K562 (cell line): Measurements from ENCODE around the gene LDLR. TPM values are rescaled to one million over a fixed set of nuclear protein-coding genes. Genes with fewer than 3 reads are reported as not detected.

Experiments used
- ATAC-seq: fragments of 200-7000 bp; cut with Tn5 transposase; 3 replicates; pipeline ENCODE4 v1.9.1; 2020; ENCODE audit warnings: moderate library complexity
- BruUV-seq: library from RNA; stranded (reverse); fragments of 400-500 nt; replicated peaks from 2 replicates; lab custom pipeline; 2021; lab: Mats Ljungman, UMichigan
- CTCF ChIA-PET: fragments of 300-600 bp; formaldehyde crosslinking; extraction: SDS; loops from one replicate; lab custom pipeline; 2021; ENCODE audit warnings: low intra/inter-chr PET ratio; lab: Yijun Ruan, JAX
- POLR2A ChIA-PET: fragments of 300-600, 350-650 bp; sonication (Branson Sonifier 250); formaldehyde crosslinking; extraction: SDS; loops from one replicate; lab custom pipeline; 2021; ENCODE audit warnings: antibody characterized with exemption, inconsistent platforms; lab: Yijun Ruan, JAX
- DNase-seq, 4 experiments: peaks; one replicate each; pipeline versions ENCODE4 v3.0.0 to v3.0.0-alpha.2; 2011 to 2018; ENCODE audit warnings: low spot score in 3 of 4, mixed read lengths in 3 of 4; ENCODE audit errors: extremely low read depth in 1 of 4
- FAIRE-seq: peaks from 2 replicates; lab custom pipeline; 2011; peaks lifted over from hg19 to GRCh38; lab: Jason Lieb, UNC
- H2AFZ ChIP-seq: 2 replicates; pipeline ENCODE4 v1.6.0; 2011; ENCODE audit warnings: low read depth, low read length, control low read depth, inconsistent platforms
- H3K27ac ChIP-seq: fragments of 200-600 bp; 3 replicates; pipeline ENCODE4 v1.8.0; 2011; ENCODE audit warnings: low read depth, mild to moderate bottlenecking, control low read depth, inconsistent platforms, low read length, moderate library complexity, mixed read lengths; ENCODE audit errors: extremely low read depth
- H3K27me3 ChIP-seq, 2 experiments: fragments of 300-600 bp in 1 of 2; 2 replicates in 1 of 2; 3 replicates in 1 of 2; pipeline versions ENCODE4 v1.6.0 to v1.8.0; 2011; ENCODE audit warnings: inconsistent platforms in 2 of 2, low read length in 2 of 2, mild to moderate bottlenecking in 1 of 2, mixed read lengths in 1 of 2, moderate library complexity in 1 of 2; ENCODE audit not compliant: control insufficient read depth in 2 of 2, insufficient read depth in 2 of 2
- H3K36me3 ChIP-seq: fragments of 300-600 bp; 3 replicates; pipeline ENCODE4 v1.8.0; 2011; ENCODE audit warnings: mild to moderate bottlenecking, low read length, inconsistent platforms; ENCODE audit not compliant: control insufficient read depth, insufficient read depth
- H3K4me1 ChIP-seq, 2 experiments: fragments of 200-600 bp in 1 of 2; replicated peaks in 1 of 2; 2 replicates in 1 of 2; 3 replicates in 1 of 2; pipeline versions ENCODE4 v1.5.1 to v1.8.0; 2011; ENCODE audit warnings: inconsistent platforms in 2 of 2, low read length in 2 of 2, mild to moderate bottlenecking in 1 of 2, mixed read lengths in 1 of 2, moderate library complexity in 1 of 2; ENCODE audit not compliant: control insufficient read depth in 2 of 2, insufficient read depth in 2 of 2
- H3K4me2 ChIP-seq: 2 replicates; pipeline ENCODE4 v1.6.1; 2011; ENCODE audit warnings: low read length, control low read depth, inconsistent platforms, mixed read lengths; ENCODE audit not compliant: insufficient read depth
- H3K4me3 ChIP-seq: fragments of 200-600 bp; sonication (generic), shearing (Covaris generic); 2 replicates; pipeline ENCODE4 v1.5.1; 2016; ENCODE audit warnings: control low read depth, inconsistent platforms
- H3K79me2 ChIP-seq: fragments of 200-600 bp; 3 replicates; pipeline ENCODE4 v1.8.0; 2011; ENCODE audit warnings: low read length, inconsistent platforms; ENCODE audit not compliant: control insufficient read depth, insufficient read depth
- H3K9ac ChIP-seq, 2 experiments: 2 replicates each; pipeline versions ENCODE4 v1.6.0 to v1.6.1; 2011; ENCODE audit warnings: low read depth in 2 of 2, low read length in 2 of 2, control low read depth in 1 of 2, inconsistent platforms in 1 of 2, mild to moderate bottlenecking in 1 of 2, mixed read lengths in 1 of 2; ENCODE audit not compliant: insufficient read depth in 1 of 2
- H3K9me1 ChIP-seq: one replicate; pipeline ENCODE4 v1.6.0; 2011; ENCODE audit warnings: inconsistent platforms, mild to moderate bottlenecking, low read length, moderate library complexity; ENCODE audit not compliant: control insufficient read depth, insufficient read depth
- H3K9me3 ChIP-seq: replicated peaks from 2 replicates; pipeline ENCODE4 v1.5.1; 2011; ENCODE audit warnings: low read depth, low read length, inconsistent platforms; ENCODE audit not compliant: control insufficient read depth, insufficient read depth
- H4K20me1 ChIP-seq: replicated peaks from 2 replicates; pipeline ENCODE4 v1.6.1; 2011; ENCODE audit warnings: low read length, inconsistent platforms, mixed read lengths; ENCODE audit not compliant: control insufficient read depth, insufficient read depth
- BRD4 ChIP-seq: fragments of 200-600 bp; sonication (generic); IDR thresholded peaks from 2 replicates; pipeline ENCODE4 v1.6.1; 2017; ENCODE audit warnings: inconsistent platforms
- C11orf30 ChIP-seq: fragments of 450-650 bp; IDR thresholded peaks from 2 replicates; pipeline ENCODE4 v1.6.1; 2016; ENCODE audit warnings: low read depth, mild to moderate bottlenecking
- DIDO1 ChIP-seq: fragments of 450-650 bp; IDR thresholded peaks from 2 replicates; pipeline ENCODE4 v1.6.1; 2016; ENCODE audit warnings: low read depth, missing biosample characterization, missing genetic modification characterization
- SRSF9 ChIP-seq: fragments of 200-400 bp; formaldehyde crosslinking; IDR thresholded peaks from 2 replicates; pipeline ENCODE4 v1.6.1; 2017; ENCODE audit warnings: low read depth, low read length, borderline replicate concordance
- ZNF316 ChIP-seq: fragments of 450-650 bp; IDR thresholded peaks from 2 replicates; pipeline ENCODE4 v1.6.1; 2016
- WGBS: fragments of 100-300 bp; shearing (Covaris generic); methylation state at CpG from one replicate; pipeline ENCODE4 v1.1.6; 2016; ENCODE audit warnings: low coverage, mixed read lengths; ENCODE audit not compliant: insufficient coverage; ENCODE audit errors: missing lambda C conversion rate; 5-methylcytosine and 5-hydroxymethylcytosine counted together
- in situ Hi-C: fragments of 300-500 bp; cut with MboI; formaldehyde crosslinking; loops from 4 replicates; pipeline ENCODE4 v1.15.0; 2018; ENCODE audit warnings: inconsistent platforms, mixed read lengths
- intact Hi-C: fragments of 100-400 bp; cut with micrococcal nuclease; formaldehyde crosslinking; loops from 2 replicates; pipeline ENCODE4 v1.14.2; 2022
- polyA plus RNA-seq, 8 experiments: library from polyadenylated mRNA; depleted of rRNA in 4 of 8; stranded (reverse) in 5 of 8; unstranded in 3 of 8; fragments of >200 nt; fragmentation: Nextera tagmentation in 2 of 8; fragmentation: Illumina TruSeq in 1 of 8; extraction: Ambion mirVana in 2 of 8; extraction: Trizol in 1 of 8; gene quantifications; 2 replicates each; pipeline versions ENCODE4 v1.2.1 to v1.2.3, GENCODE V29; 2011 to 2014; ENCODE audit warnings: inconsistent platforms in 1 of 8, missing spikeins in 1 of 8
- total RNA-seq, 7 experiments: library from RNA; depleted of rRNA in 6 of 7; stranded (reverse); fragments of >200 nt in 6 of 7; fragmentation: Illumina TruSeq in 2 of 7; extraction: Trizol in 2 of 7; gene quantifications; 2 replicates each; pipeline versions ENCODE4 v1.2.1 to v1.2.3, GENCODE V29; 2011 to 2021; ENCODE audit warnings: low replicate concordance in 1 of 7
- TF ChIP-seq, protein P1 (sequence below), 2 experiments: IDR thresholded peaks in 1 of 2; conservative IDR thresholded peaks in 1 of 2; 2 replicates each; pipeline ENCODE4 v1.6.1; 2016; ENCODE audit warnings: low read depth in 2 of 2, mild to moderate bottlenecking in 1 of 2, missing compliant biosample characterization in 1 of 2, missing genetic modification characterization in 1 of 2, moderate library complexity in 1 of 2

LDLR gene
- total and polyA plus RNA-seq, 9 of the 15 experiments (the other 6 are each of a cell fraction or from before 2014, with no cell fraction given): 19.9 to 114 (median 56.3) TPM

DNA sequence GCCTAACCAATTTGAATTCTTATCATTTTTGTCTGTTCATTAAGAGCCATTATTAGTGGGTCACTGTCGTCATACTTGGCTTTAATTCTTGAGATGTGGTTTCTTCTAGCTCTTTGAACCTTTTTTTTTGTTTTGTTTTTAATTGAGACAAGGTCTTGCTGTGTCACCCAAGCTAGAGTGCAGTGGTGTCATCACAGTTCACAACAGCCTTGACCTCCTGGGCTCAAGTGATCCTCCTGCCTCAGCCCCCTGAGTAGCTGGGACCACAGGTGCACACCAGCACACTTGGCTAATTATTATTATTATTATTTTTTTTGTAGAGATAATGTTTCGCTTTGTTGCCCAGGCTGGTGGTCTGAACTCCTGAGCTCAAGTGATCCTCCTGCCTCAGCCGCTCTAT, 25.8 kb upstream of the LDLR start:
- peaks cover 0 to 26% of the 10 kb centered on the region in 2 experiments; a peak in 4 of 5 replicates for H3K4me1 ChIP-seq
- no peak overlapping the region for H3K9ac ChIP-seq
- DNase-seq (no peak), FAIRE-seq (peak; percentile 35), ATAC-seq (no peak)
- ChIA-PET POLR2A (interaction anchor here (0.5 to 2.1 kb wide), 5 partner anchors 16 to 31 kb away, joined by 3 to 5 read pairs (median 4); partner anchors contain the start of gene LDLR), CTCF (no interaction called here)
- no peak overlapping the region for H3K4me2 ChIP-seq
- H2AFZ ChIP-seq: no peak overlapping the region
- H3K9me1 ChIP-seq: no peaks in the 10 kb centered on the region
- no peaks in the 10 kb centered on the region for H3K79me2 ChIP-seq
- no peaks in the 10 kb centered on the region; the same call in 1 of the 2 replicates for H4K20me1 ChIP-seq
- no TSS peak for BruUV-seq
- H3K27ac ChIP-seq: no peak overlapping the region
- TF ChIP-seq BRD4 (no peak), DIDO1 (tag) (no peak), SRSF9 (no peak), C11orf30 (0 out of 2 replicates have a peak, but pooled peaks have one; percentile 4), ZNF316 (peak; percentile 18; the same call in 1 of the 2 replicates)
- TF ChIP-seq, protein P1, sequence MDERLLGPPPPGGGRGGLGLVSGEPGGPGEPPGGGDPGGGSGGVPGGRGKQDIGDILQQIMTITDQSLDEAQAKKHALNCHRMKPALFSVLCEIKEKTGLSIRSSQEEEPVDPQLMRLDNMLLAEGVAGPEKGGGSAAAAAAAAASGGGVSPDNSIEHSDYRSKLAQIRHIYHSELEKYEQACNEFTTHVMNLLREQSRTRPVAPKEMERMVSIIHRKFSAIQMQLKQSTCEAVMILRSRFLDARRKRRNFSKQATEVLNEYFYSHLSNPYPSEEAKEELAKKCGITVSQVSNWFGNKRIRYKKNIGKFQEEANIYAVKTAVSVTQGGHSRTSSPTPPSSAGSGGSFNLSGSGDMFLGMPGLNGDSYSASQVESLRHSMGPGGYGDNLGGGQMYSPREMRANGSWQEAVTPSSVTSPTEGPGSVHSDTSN (CRISPR knock-in tag; IDR thresholded peaks at IDR 0.05; ENCODE audit: low read depth): no peak
- TF ChIP-seq, protein P1 (tag; conservative IDR thresholded peaks at IDR 0.05; ENCODE audit: low read depth): no peak
- no peaks in the 10 kb centered on the region for H3K9me3 ChIP-seq
- no peak overlapping the region for H3K4me3 ChIP-seq
- peaks cover 59% of the 10 kb centered on the region; the same call in 2 of the 3 replicates for H3K36me3 ChIP-seq
- WGBS: 62% methylated on average over 3 of the region's 3 CpGs
- in situ Hi-C loops (no loop called here), intact Hi-C loops (no loop called here)
- no peaks in the 10 kb centered on the region for H3K27me3 ChIP-seq
